NB4 (cell line): ENCODE data around the gene DLG1.

Experiments used
- DNase-seq: peaks from one replicate; pipeline ENCODE4 v3.0.0; 2010; ENCODE audit warnings: low read depth
- H3K4me3 ChIP-seq: one replicate; pipeline ENCODE4 v1.5.1; 2011; ENCODE audit warnings: mild to moderate bottlenecking, low read depth, low read length, moderate library complexity
- MAX ChIP-seq: IDR thresholded peaks from 2 replicates; pipeline ENCODE4 v1.6.1; 2011; ENCODE audit warnings: low read depth, low read length
- MYC ChIP-seq: IDR thresholded peaks from 2 replicates; pipeline ENCODE4 v1.6.1; 2011; ENCODE audit warnings: low read depth, low read length
- POLR2A ChIP-seq: IDR thresholded peaks from 2 replicates; pipeline ENCODE4 v1.6.1; 2011; ENCODE audit warnings: mild to moderate bottlenecking; ENCODE audit not compliant: insufficient read length; ENCODE audit errors: extremely low read depth
- TF ChIP-seq, protein P1 (sequence below): IDR thresholded peaks from one replicate; pipeline ENCODE4 v1.5.1; 2012; ENCODE audit warnings: low read depth, low read length

Gene DLG1

DNA sequence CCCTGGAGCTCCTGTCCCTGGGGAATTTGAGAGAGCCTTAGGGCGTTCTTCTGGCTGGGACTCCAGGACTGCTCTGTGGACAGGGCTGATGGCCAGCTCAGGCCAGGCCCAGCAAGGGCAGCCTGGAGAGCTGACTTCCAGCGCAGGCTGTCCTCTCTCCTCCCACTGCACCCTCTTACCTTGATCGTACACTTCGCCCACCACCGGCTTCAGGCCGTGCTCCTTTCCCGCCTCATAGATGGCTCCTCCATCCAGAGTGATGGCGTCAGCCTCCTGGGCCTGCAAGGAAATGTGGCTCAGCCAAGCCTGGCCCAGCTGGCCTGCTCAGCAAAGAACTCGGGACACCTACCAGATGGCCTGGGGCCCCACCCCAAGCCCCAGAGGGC is 271.9 kb downstream of the DLG1 start:
- DNase-seq: no peak
- H3K4me3 ChIP-seq: no peak overlapping the region
- no peak for TF ChIP-seq MYC
- no peak for TF ChIP-seq POLR2A
- TF ChIP-seq MAX: no peak
- TF ChIP-seq, protein P1, sequence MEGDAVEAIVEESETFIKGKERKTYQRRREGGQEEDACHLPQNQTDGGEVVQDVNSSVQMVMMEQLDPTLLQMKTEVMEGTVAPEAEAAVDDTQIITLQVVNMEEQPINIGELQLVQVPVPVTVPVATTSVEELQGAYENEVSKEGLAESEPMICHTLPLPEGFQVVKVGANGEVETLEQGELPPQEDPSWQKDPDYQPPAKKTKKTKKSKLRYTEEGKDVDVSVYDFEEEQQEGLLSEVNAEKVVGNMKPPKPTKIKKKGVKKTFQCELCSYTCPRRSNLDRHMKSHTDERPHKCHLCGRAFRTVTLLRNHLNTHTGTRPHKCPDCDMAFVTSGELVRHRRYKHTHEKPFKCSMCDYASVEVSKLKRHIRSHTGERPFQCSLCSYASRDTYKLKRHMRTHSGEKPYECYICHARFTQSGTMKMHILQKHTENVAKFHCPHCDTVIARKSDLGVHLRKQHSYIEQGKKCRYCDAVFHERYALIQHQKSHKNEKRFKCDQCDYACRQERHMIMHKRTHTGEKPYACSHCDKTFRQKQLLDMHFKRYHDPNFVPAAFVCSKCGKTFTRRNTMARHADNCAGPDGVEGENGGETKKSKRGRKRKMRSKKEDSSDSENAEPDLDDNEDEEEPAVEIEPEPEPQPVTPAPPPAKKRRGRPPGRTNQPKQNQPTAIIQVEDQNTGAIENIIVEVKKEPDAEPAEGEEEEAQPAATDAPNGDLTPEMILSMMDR: no peak

DNA sequence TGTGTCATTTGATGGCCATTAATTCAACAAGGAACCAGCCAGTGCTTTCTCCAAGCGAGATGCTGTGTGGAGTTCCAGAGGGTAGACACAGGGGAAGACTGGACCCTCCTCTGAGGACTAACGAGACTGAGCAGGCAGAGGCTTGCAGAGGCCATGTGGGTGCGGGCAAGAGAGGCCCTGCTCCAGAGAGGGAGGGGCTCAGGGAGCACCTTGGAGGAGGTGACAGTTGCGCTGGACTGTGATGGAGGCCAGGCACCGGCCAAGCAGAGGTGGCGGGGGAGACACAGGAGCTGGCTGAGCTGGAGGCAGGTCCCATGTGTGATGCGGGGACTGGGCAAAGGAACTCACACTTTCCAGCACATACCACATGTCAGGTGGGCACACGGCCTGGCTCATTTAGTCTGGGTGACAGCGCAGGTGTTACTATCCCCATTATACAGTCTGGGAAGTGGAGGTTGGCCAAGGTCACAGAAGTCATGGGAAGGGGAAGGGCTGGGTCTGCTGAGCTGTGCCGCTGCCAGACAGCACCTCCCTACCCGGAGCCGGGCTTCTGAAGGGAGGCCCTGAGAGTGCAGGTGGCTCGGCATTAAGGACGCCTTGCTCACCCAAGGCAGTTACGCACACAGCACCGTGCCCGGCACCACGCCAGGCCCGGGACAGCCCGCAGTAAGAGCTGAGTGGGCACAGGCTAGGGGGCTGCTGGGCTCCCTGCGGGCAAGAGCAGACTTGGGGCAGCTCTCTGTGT is 272.5 kb downstream of the DLG1 start:
- DNase-seq: no peak
- H3K4me3 ChIP-seq: no peak overlapping the region
- no peak for TF ChIP-seq MYC
- TF ChIP-seq MAX: no peak
- TF ChIP-seq POLR2A: no peak
- TF ChIP-seq, protein P1: no peak

DNA sequence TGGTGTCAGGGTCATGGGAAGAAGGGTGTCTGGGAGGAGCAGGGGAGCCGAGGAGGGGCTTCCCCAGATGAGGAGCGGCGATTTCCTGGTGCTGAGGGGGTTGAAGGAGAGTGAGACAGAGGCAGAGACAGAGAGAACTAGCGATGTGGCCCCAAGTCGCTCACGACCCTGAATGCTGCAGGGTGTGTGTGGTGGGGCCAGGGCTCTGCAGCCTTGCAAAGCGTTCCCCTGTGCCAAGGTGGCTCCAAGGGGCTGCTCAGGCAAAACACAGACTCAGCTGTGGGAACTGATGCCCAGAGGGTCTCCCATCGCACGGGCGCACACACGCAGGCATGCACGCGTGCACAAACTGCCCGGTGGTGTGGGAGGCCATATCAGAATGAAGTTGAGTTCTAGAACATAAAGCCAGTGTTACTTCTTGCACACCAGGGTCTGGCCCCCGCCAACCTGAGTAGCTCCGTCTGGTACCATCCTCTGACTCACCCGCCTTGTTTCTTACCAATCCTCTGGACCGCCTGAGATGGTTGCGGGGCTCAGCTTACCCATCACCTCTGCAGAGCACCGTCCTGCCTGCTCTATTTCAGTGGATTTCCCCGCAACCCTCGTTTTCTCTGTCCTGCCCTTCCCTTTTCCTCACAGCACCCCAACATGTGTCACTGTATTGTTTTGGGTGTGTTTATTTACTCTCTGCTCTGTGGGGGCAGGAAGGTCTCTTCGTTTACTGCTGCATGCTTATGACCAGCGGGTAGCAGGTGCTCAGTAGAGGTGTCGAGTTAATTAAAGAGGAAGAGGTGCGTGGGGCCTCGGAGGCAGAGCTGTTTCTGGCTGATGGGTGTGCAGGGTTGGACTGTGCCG is 273.3 kb downstream of the DLG1 start:
- no peak for DNase-seq
- TF ChIP-seq POLR2A: no peak
- TF ChIP-seq, protein P1: no peak
- H3K4me3 ChIP-seq: no peak overlapping the region

GRCh38 chr3:197023998-197024651 is 274.3 kb downstream of the DLG1 start:
- peak; percentile 49 for DNase-seq
- TF ChIP-seq POLR2A (no peak), MAX (no peak), MYC (no peak)
- TF ChIP-seq, protein P1: no peak
- H3K4me3 ChIP-seq: peak overlapping the region; percentile 37

DNA sequence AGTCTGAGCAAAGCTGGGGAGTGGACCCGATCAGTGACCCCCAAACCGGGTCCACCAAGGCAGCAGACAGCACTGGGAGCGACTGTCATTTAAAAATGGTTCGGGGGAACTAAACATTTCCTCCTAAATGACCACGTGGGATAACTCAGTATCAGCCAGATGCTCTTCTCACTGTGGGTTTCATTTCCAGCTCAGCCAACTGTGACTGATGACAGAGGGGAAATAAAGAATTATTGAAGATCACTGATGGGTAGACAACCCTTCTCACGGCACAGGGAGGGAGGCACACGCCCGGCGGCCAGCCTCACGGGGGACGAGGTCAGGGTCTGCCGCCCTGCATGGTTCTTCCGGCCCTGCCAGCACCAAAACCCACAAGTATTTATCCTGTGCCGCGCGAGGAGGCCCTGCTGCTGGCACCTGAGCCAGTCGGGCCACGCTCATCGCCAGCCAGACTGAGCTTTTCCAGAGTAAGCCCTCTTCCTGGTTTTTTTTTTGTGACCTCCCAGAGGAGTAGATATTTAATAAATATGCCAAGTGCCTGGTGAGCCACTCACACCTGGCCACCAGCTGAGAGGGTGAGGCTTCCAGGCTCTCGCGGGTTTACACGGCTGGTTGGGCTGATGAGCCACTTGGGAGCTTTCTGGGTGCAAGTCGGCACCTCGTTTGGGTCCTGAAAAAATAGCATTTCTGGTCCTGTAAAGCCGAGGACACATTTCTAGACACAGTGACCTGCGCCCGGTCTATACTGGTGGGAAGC is 275.0 kb downstream of the DLG1 start:
- peak; percentile 43 for DNase-seq
- H3K4me3 ChIP-seq: peak overlapping the region; percentile 37
- peak; percentile 39 for TF ChIP-seq MAX
- TF ChIP-seq, protein P1: no peak
